HG02759 (cell line): ENCODE results near the gene KIF7.
A peak's percentile ranks its signal among the peaks of the same experiment; 100 is the strongest.

Experiments
- ATAC-seq: cut with Tn5 transposase; IDR thresholded peaks from one replicate; pipeline ENCODE4 v1.9.1; 2021; ENCODE audit warnings: mild to moderate bottlenecking, moderate library complexity; ENCODE audit not compliant: unreplicated experiment

KIF7 gene

DNA sequence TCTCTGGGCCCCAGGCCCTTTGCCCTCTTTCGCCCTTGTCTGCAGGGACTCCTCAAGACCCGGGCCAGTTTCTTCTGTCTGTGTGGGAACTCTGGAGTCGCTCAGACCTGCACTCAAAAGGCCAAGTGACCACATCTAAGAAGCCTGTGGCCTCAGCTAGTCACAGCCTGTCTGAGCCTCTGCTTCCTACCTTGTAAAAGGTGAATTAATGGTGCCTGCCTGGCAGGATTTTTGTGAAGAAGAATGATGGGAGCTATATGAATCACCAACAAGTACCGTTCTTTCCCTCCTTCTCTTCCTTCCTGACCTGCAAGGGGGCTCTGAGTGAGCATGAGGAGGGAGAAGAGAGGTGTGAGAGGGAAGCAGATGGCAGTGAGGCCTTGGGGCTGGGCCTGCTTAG, 16.4 kb upstream of the KIF7 start:
- ATAC-seq: no peak

DNA sequence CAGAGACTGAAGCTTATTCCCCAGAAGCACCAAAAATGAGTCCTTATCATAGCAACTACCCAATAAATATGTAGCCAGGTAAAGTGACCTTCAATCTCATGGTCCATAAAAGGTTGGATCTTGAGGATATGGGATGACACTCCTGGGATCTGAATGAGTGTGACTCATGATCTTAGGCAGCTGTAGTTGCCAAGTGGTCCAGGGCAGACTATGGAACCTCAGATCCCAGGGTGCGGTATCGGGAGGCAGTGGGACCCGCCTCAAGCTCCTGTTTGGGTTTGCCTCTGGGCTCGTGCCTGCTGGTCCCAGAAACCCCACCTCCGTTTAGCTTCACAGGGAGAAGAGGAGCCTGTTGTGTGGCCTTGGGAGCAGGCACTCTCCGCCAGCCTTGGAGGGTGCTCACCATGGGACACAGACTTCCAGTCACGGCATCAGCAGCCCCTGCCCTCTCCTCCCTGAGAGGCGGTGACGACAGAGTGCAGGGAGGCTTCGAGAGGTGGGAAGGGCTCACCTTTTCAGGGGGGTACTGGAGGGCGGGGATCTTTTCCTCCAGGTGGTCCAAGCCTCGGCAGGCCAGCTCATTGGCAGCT, 15.8 kb upstream of the KIF7 start:
- ATAC-seq: no peak

DNA sequence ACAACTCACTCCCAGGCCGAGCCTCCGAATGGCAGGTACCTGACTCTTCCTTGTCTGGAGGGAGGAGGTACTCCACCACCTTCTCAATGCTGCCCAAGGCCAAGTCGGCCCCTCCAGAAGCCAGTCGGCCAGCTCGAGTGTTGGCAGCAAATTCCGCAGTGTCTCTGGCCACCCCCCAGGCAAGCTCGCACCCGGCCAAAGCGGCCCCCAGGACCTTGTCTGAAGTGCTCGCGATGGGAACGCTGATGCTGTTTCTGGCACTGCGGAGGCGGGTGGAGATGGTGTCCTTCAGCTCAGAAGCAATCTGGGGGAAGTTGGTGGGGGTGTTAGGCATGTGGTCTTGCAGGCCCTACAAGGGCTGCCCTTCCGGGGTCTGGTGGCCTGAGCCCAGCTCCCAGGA, 14.7 kb upstream of the KIF7 start:
- no peak for ATAC-seq

DNA sequence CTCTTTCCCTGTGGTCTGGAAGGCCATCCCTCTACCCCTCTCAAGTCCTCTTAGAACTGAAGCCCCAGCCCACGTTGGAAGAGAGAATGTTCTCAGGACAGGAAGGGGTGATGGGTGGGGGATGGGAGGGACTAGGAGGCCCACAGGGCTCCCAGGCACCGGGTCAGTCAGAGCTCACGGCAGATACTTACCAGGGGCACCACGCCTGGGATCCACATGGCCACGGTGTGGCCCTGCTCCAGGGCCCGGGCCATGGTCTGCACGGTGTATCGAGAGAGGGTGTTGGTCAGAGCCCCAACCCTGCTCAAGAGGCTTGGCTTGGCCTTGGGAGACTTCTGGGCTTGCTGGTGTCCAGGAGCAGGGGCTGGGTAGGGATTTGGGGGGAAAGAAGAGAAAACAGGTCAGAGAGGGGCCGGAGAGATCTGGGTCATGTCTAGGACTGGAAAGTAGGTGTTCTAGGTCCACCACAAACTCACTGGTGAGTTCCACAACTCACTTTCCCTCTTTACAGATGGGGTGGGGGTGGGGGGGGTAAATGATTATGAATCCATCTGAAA, 14.1 kb upstream of the KIF7 start:
- no peak for ATAC-seq

DNA sequence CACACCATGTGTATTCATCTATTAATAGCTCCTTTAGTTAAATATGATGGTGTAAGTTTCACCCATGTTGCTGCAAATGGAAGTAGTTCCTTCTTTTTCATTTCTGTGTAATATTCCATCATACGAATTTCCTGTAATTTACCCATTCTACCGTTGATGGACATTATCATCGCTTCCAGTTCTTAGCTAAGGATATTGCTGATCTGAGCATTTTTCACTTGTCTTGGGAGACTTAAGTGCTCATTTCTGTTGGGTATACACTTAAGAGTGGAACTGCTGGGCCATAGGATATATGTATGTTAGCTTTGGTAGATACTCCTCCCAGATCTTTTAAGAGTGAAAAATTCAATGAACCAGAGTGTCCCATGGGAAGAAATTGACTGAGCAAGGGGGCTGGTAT, 12.9 kb upstream of the KIF7 start:
- ATAC-seq: no peak

DNA sequence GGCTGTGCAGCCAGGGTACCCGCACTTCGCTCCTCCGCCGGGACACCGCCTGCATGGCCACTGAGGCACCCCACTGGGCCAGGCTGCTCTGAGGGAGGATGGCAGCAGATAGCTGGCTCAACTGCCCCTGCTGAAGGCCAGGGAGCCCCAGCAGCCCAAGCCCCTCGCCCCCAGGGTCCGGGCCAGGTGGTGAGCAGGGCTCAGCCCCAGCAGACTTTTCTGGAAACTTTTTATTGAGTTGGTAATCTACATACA, 12.4 kb upstream of the KIF7 start:
- ATAC-seq: no peak

DNA sequence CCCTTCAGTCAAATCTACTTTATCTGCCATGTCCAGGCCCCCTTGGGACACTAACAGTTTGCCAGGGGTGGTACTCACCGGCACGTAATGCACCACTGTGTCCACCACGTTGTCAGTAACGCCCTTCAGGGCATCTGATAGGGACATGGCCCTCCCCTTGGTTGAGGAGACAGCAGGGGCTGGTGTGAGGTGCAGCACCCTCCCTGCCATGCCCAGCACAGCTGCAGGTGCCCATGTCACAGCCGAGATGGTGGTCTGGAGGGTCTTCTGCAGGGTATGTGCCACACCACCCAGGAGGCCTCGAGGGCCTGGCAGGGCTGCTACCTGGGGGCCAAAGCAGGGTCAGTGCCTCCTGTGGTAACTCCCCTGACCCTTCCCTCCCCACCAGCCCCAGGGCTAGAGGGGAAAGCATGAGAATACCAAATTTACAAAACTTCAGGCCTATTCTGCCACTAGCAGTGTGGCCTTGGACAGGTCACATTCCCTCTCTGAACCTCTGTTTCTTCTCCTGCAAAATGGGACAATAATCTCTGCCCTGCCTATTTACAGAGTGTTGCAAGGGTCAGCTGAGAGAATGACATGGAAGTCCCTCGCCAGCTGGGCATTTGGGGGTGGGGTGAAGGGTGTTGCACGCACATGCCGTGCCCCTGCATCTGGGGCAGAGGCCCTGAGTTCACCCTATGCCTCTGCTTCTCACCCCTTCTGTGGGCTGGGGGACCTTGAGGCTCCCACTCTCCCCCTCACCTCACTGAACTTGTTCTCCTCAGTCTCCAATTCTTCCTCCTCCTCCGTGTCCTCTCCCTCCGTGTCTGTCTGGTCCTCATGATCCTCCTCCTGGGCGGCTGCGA, 11.8 kb upstream of the KIF7 start:
- no peak for ATAC-seq

DNA sequence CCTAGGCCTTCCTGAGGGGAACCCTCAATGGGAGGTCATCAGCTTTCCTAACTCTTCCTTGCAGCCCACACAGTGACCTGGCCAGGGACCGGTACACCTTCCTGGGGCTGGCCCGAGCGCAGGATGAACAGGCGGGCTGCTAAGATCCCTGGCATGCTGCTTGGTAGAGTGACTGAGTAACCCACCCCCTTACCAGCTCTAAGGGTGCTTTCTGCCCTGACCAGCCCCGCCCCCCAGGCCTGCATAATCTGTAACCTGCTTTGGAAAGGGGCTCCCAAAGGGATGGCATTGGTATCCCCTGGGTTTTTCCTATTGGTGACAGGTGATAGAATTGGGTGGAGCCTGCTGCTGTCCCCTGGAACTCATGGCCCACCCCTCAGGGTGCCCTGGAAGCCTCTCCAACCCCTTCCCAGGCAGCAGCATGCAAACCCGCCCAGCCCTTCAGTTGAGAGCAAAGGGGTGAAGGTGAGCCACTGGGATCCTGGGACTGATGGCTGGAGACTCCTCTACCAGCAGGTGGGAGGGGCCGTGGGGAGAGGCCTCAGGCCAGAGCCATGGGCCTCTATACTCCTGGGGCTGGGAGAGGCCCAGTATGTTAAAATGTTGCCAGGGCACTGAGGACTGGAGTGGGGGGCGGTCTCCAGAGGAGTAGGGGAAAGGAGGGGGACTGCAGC, 11.1 kb upstream of the KIF7 start:
- ATAC-seq: no peak

DNA sequence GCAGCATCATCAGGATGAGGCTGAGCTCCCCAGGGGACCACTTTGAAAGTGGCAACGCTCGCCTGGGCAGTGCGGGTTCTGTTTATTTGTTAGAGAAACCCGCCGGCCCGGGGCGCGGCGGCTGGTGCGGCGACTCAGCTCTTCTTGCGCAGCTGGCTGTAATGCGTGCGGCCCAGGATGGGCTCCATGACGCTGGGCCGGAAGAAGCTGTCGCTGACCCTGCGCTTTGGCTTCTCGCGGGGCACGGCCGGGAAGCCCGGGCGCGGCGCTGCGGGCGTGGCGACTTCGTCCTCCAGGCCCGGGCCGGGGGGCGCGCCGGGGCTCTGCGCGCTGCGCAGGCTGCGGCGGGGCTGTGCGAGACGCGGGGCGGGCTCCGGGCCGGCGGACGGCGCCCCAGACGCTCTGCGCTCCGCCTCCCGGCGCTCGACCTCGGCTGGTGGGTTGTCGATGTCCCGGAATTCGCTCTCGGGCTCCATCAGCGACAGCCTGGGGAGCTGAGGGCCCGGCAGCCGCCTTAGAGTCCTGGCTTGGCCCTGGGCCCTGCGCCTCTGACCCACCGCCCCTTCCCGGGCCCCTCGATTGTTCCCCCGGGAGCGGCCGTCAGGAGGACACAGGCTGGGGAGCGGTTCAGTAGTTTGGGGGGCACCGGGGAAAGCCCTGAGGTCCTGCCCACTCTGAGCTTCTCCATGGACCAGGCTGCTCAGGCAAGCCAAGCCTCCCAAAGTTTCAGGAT, 10.3 kb upstream of the KIF7 start:
- peak; percentile 56 for ATAC-seq

DNA sequence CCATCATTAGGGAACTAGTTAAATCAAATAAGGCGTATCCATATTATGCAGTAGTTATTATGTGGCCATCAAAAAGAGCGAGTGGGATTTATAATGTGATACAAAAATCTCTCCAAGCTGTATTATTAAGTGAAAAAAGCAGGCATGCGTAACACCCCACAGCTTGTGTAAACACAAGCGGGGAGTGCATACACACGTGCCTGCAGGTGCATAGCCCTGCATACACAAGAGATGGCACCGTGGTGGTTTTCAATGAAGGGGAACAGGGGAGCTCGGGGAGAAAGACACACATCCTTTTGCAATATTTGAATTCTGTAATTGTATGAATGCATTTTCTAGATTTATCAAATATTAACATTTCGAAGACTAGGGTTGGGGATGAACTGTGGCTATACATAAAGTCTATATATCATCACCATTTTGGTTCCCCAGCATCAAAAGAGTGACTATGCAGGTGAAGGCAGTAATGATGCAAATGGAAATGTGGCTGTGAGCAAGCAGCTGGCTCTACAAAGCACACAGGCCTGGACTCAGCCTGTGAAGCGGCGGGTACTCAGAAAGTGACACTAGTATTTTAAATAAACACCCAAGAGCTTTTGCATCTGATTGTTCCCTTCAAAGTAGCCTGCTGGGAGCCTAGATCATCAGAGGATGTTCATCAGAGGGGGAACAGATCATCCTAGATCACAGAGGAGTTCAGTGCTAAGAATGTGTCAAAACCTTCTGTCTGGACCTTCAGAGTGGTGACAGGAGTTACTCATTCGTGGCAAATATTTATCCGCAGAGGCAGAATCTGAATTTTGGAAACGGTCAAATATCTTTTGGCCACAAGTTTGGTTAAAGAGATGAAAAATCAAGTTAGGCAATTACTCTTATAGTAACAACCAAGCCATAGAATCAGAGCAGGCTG, 9.4 kb upstream of the KIF7 start:
- no peak for ATAC-seq

DNA sequence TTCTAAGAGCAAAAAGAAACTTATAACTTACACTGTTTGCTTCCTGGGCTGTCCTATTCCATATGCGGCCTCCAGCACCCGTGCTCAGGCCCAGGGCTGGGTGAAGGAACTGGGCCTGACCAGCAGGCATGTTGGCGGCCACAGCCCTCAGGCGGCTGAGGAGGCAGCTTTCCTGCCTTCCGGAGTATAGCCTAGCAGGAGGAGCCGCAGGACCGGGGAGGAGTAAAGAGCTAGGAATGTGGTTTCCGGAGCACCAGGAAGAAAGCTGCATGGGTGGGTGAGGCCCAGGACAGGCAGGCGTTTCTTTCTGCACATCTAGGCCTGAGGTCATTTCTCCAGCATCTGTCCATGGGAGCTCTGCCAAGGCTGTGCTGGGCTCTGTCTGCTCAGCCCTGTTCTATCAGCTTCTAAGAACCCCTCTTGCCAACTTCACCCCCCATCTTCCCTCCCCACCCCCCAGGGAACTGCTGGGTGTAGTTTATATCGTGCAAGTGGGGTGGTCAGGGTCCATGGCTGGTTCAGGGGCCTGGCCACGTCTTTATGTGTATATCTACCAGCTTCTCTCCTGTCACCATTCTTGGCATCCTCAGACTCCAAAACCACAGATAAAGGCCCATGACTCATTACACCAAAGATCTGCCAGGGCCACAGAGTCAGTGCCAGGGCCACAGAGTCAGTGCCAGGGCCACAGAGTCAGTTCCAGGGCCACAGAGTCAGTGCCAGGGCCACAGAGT, 7.8 kb upstream of the KIF7 start:
- ATAC-seq: no peak

DNA sequence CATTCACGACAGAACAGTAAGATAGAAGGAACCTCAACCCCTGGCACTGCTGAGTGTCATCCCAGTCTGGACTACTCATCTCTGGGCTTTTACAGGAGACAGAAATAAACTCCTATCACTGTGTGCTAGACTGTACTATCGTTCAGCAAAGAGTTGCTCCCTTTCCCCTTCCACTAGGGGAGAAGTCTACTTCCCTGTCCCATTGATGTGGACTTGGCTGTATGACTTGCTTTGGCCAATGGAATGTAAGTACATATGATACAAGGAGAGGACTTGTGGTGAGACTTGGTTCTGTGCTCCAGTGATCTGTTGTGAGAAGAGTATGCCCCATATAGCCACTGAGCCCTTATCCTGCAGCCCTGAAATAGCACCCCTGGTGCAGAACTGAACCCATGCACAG, 5.3 kb upstream of the KIF7 start:
- ATAC-seq: no peak

DNA sequence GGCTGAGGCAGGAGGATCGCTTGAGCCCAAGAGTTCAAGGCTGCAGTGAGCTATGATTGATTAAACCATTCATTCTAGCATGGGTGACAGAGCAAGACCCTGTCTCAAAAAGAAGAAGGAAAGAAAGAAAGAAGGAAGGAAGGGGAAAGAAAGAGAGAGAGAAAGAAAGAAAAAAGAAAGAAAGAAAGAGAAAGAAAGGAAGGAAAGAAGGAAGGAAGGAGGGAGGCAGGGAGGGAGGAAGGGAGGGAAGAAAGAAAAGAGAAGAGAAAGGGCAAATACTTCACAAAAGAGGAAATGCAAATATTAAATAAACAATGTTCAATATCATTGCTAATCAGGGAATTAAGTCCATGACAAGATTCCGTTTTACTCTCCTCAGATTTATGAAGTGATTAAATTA, 4.0 kb upstream of the KIF7 start:
- ATAC-seq: no peak

DNA sequence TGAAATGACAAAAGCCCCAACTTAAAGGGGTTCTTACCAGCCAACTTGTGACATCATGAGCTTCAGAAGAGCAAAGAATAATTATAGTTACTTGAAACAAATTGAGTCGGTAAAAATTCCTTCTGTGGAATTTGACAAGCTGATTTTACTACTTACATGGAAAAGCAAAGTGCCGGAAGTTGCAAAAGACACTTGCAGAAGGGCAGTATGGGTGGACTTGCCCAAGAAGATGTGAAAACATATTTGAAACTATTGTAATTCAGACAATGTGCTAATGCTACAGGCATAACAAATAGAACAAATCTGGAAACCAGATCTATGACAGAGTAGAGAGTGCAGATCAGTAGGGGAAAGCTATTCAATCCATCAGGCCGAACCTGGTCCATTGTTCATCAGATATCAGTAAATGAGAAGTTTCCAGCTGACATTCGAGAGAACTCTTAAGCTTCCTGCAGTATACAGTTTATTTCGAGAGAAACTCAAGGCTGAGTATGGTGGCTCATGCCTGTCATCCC, 2.5 kb upstream of the KIF7 start:
- ATAC-seq: no peak

DNA sequence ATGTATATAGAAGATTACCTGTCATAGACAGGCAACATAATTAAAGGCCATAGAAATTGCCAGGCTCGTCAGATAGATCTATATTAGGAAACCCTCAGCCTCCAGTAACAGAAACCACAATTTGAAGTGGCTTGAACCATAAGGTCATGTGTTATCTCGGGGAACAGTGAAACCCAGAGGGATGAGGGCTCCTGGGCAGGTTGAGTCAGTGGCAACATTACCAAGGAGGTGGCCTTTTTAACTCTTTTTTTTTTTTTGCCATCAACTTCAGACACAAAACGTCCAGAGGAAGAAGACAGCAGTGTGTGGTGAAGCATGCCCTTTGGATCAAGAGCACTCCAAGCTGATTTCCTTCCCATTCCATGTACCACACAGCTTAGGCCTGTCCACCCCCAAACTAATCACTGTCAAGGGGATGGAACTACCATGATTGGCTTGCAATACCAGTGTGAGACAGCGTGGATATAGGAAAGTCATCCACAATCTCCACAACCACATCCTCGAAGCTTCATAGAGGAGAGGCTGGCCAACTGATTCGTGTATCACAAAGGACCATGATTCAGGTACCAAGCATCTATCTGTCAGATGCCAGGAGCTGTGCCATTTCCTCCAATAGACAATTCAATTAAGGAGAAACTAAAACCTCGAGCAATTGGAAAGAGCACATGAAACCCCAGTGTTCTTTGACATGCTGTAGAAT, 999 bp upstream of the KIF7 start:
- ATAC-seq: no peak

DNA sequence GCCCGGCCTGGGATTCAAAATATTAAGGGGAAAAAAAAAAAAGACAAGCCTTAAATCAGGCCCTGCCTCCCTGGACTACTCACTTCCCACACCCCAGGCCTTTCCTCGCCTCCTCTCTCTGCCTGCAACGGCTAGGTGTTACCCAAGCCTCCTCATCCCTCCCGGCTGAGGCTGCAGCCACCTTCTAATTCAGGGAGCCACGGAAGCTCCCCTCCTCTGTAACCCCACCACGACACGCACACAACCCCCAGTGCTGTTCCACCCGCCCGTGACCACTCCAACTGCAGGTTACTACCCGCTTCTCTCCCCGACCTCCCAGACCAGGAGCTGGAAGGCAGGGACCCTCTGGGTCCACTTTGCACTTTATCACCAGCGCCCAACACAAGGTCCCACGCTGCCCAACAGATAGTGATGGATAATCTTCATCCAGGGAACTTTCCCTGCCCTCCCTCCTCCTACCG, 936 bp downstream of the KIF7 start:
- ATAC-seq: no peak

DNA sequence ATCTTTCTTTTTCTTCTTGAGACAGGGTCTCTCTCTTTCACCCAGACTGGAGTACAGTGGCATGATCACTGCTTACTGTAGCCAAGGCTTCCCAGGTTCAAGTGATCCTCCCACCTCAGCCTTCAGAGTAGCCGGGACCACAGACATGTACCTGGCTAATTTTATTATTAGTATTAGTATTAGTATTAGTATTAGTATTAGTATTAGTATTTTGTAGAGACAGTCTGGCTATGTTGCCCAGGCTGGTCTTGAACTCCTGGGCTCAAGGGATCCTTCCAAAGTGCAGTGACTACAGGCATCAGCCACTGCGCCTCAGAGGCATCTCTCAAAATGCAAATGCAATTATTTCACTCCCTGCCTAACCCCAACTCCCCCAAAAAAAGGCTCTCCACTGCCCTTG, 1.7 kb downstream of the KIF7 start:
- no peak for ATAC-seq

DNA sequence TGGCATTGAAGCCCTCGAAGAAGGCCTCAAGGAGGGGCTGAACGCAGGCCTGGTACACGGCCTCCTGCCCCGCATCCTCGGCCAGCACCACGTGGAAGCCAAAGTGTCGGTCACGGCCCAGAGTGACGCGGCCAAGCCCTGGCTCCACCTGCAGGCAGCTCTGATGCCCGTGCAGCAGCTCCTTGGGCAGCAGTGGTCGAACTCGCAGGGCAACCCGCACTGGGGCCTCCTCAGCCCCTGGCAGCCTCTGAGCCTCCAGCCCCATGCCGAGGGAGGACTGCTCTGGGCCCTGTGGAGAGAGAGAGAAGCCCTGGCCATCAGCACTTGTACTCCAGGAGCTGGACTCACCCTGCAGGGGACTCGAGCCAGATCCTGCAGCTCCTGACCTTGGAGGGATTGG, 2.6 kb downstream of the KIF7 start:
- ATAC-seq: no peak

DNA sequence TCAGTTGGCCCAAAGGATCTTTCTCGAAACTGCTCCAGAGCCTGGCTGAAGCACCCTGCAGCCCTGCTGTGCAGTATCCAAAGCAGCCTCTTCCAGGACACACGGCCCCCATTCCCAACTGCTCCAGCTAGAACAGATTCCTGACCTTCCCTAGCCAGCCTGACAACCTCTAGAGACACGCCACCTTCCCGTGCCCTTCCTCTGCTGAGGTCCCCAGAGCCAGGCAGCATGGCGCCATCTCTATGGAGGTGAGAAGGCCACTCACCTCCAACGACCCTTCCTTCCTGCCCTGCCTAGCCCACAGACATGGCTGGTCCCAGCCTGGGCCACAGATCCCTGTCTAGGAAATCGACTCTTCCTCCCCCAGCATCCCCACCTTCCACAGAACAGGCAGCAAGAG, 3.1 kb downstream of the KIF7 start:
- ATAC-seq: no peak
